ENCODE measurements around the gene SLC10A7.
A peak's percentile ranks its signal among the peaks of the same experiment; 100 is the strongest.

SLC10A7 gene, protein sequence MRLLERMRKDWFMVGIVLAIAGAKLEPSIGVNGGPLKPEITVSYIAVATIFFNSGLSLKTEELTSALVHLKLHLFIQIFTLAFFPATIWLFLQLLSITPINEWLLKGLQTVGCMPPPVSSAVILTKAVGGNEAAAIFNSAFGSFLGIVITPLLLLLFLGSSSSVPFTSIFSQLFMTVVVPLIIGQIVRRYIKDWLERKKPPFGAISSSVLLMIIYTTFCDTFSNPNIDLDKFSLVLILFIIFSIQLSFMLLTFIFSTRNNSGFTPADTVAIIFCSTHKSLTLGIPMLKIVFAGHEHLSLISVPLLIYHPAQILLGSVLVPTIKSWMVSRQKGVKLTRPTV

DNA sequence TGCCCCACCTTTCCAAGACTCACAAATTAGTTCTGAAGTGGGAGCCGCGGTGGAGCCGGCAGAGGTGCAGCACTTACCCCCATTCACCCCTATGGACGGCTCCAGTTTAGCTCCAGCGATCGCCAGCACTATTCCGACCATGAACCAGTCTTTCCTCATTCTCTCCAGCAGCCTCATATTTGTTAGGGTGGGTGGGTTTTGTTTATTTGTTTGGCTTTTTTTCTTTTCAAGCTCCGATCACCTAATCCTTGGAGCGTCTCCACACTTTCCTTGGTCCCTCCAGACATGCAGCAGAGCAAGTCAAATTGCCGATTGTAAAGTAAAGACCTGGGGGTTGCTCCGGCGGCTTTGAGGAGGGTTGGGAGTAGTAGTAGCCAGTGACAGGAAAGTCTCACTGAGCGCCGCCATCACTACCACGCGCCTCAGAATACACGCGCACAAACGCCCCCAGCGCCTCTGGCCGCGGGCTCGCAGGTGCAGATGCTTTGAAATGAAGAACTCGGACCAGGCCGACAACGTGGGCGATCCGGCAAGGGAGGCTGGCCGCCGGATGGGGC is at the start of gene SLC10A7:
TSS of gene SLC10A7 (minus strand) at position 400 of the 557 bp plus-strand sequence. CDS start at position 177, 223 bp downstream.
- Histone ChIP-seq H2AFZ (ENCODE audit: low read length) (peak within 1 kb of the TSS; percentile 76; the same call in 1 of the 2 replicates), H3F3A (ENCODE audit: insufficient read depth, low read length) (no peaks in the 10 kb centered on the region), H4K20me1 (ENCODE audit: insufficient read depth, low read length) (no peaks in the 10 kb centered on the region), H3K79me2 (ENCODE audit: insufficient read depth, low read length) (peaks cover 29% of the 10 kb centered on the region), H3K36me3 (ENCODE audit: insufficient read depth, low read length) (no peaks in the 10 kb centered on the region), H3K27ac (ENCODE audit: low read depth, low read length, poor library complexity, severe bottlenecking) (peak within 1 kb of the TSS; percentile 82), H3K9ac (ENCODE audit: low read length) (peak within 1 kb of the TSS; percentile 92), H3K9me2 (ENCODE audit: low read depth, low read length) (no peaks in the 10 kb centered on the region), H3K9me3 (ENCODE audit: low read length) (no peaks in the 10 kb centered on the region), H3K27me3 (ENCODE audit: insufficient read depth, low read length) (no peaks in the 10 kb centered on the region), H3K4me1 (ENCODE audit: insufficient read depth, low read length, severe bottlenecking) (peaks cover 46% of the 10 kb centered on the region), H3K4me2 (ENCODE audit: low read length) (peak within 1 kb of the TSS; percentile 95), H3K4me3 (ENCODE audit: low read depth, low read length, poor library complexity, severe bottlenecking) (peak within 1 kb of the TSS; percentile 80)
- TF ChIP-seq EZH2 (IDR thresholded peaks at IDR 0.05; ENCODE audit: borderline replicate concordance, low read length) = no peak
- TF ChIP-seq, protein P1, sequence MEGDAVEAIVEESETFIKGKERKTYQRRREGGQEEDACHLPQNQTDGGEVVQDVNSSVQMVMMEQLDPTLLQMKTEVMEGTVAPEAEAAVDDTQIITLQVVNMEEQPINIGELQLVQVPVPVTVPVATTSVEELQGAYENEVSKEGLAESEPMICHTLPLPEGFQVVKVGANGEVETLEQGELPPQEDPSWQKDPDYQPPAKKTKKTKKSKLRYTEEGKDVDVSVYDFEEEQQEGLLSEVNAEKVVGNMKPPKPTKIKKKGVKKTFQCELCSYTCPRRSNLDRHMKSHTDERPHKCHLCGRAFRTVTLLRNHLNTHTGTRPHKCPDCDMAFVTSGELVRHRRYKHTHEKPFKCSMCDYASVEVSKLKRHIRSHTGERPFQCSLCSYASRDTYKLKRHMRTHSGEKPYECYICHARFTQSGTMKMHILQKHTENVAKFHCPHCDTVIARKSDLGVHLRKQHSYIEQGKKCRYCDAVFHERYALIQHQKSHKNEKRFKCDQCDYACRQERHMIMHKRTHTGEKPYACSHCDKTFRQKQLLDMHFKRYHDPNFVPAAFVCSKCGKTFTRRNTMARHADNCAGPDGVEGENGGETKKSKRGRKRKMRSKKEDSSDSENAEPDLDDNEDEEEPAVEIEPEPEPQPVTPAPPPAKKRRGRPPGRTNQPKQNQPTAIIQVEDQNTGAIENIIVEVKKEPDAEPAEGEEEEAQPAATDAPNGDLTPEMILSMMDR (IDR thresholded peaks at IDR 0.05; ENCODE audit: low read length) = no peak

DNA sequence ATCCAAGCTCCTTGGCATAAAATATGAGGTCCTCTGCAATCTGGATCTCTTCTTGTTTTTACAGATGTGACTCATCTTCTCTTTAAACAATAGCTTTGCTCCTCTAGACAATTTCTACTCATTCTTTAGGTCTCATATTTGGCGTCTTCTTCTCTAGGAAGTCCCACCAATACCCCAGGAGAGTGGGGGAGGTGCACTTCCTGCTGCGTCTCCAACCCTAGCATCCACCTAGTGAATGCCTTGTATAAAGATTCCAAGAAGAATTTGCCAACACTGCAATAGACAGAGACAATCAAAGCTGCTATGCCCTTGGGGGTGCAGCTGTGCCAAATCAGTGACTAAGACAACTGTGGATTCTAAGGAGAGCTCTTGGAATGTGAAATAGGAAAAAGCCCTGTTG is 45.7 kb upstream of the SLC10A7 start:
- Histone ChIP-seq H3K9me2 (ENCODE audit: low read depth, low read length) (no peaks in the 10 kb centered on the region), H3K4me3 (ENCODE audit: low read depth, low read length, poor library complexity, severe bottlenecking) (no peak overlapping the region), H3K27me3 (ENCODE audit: insufficient read depth, low read length) (0 out of 2 replicates have a peak, but pooled peaks cover 4% of the 10 kb centered on the region), H3K79me2 (ENCODE audit: insufficient read depth, low read length) (no peaks in the 10 kb centered on the region), H2AFZ (ENCODE audit: low read length) (no peak overlapping the region), H3K36me3 (ENCODE audit: insufficient read depth, low read length) (no peaks in the 10 kb centered on the region), H3F3A (ENCODE audit: insufficient read depth, low read length) (no peaks in the 10 kb centered on the region), H3K9me3 (ENCODE audit: low read length) (no peaks in the 10 kb centered on the region), H3K4me1 (ENCODE audit: insufficient read depth, low read length, severe bottlenecking) (no peaks in the 10 kb centered on the region), H4K20me1 (ENCODE audit: insufficient read depth, low read length) (no peaks in the 10 kb centered on the region), H3K9ac (ENCODE audit: low read length) (no peak overlapping the region), H3K4me2 (ENCODE audit: low read length) (no peak overlapping the region), H3K27ac (ENCODE audit: low read depth, low read length, poor library complexity, severe bottlenecking) (no peak overlapping the region)
- TF ChIP-seq EZH2 (IDR thresholded peaks at IDR 0.05; ENCODE audit: borderline replicate concordance, low read length) = no peak
- TF ChIP-seq, protein P1 (IDR thresholded peaks at IDR 0.05; ENCODE audit: low read length) = no peak

DNA sequence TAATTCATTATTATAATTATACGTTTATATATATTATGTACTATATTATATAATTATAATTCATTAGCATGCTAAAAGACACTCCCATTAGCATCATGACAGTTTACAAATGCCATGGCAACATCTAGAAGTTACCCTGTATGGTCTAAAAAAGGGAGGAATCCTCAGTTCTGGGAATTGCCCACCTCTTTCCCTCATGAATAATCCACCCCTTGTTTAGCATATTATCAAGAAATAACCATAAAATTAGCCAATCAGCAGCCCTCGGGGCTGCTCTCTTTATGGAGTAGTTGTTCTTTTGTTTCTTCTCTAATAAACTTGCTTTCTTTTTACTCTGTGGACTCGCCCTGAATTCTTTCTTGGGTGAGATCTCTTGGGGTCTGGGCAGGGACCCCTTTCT is 42.8 kb upstream of the SLC10A7 start:
- TF ChIP-seq, protein P1 (IDR thresholded peaks at IDR 0.05; ENCODE audit: low read length) = no peak
- TF ChIP-seq EZH2 (IDR thresholded peaks at IDR 0.05; ENCODE audit: borderline replicate concordance, low read length) = no peak
- H3K4me3 ChIP-seq (ENCODE audit: low read depth, low read length, poor library complexity, severe bottlenecking) = no peak overlapping the region
- no peaks in the 10 kb centered on the region for H4K20me1 ChIP-seq (ENCODE audit: insufficient read depth, low read length)
- 0 out of 2 replicates have a peak, but pooled peaks cover 4% of the 10 kb centered on the region for H3K27me3 ChIP-seq (ENCODE audit: insufficient read depth, low read length)
- H2AFZ ChIP-seq (ENCODE audit: low read length) = no peak overlapping the region
- no peaks in the 10 kb centered on the region for H3K36me3 ChIP-seq (ENCODE audit: insufficient read depth, low read length)
- H3K27ac ChIP-seq (ENCODE audit: low read depth, low read length, poor library complexity, severe bottlenecking) = no peak overlapping the region
- H3F3A ChIP-seq (ENCODE audit: insufficient read depth, low read length) = no peaks in the 10 kb centered on the region
- H3K9me2 ChIP-seq (ENCODE audit: low read depth, low read length) = no peaks in the 10 kb centered on the region
- no peak overlapping the region for H3K4me2 ChIP-seq (ENCODE audit: low read length)
- no peaks in the 10 kb centered on the region for H3K4me1 ChIP-seq (ENCODE audit: insufficient read depth, low read length, severe bottlenecking)
- H3K9me3 ChIP-seq (ENCODE audit: low read length) = no peaks in the 10 kb centered on the region
- no peaks in the 10 kb centered on the region for H3K79me2 ChIP-seq (ENCODE audit: insufficient read depth, low read length)
- H3K9ac ChIP-seq (ENCODE audit: low read length) = no peak overlapping the region

All from OCI-LY1 (cell line).